NCI-H526 treated with DMSO at 0.1 percent for 48 hours (cell line): Measurements from ENCODE around the gene IREB2.
"Not testable (repeated sequence)": the region's sequence is repeated elsewhere in the genome, so short reads cannot be mapped to it uniquely, and the experiment has no call there.

ENCODE experiments used
- DNase-seq: peaks from one replicate; lab custom pipeline; 2025; lab: John Stamatoyannopoulos, UW

The IREB2 gene

DNA sequence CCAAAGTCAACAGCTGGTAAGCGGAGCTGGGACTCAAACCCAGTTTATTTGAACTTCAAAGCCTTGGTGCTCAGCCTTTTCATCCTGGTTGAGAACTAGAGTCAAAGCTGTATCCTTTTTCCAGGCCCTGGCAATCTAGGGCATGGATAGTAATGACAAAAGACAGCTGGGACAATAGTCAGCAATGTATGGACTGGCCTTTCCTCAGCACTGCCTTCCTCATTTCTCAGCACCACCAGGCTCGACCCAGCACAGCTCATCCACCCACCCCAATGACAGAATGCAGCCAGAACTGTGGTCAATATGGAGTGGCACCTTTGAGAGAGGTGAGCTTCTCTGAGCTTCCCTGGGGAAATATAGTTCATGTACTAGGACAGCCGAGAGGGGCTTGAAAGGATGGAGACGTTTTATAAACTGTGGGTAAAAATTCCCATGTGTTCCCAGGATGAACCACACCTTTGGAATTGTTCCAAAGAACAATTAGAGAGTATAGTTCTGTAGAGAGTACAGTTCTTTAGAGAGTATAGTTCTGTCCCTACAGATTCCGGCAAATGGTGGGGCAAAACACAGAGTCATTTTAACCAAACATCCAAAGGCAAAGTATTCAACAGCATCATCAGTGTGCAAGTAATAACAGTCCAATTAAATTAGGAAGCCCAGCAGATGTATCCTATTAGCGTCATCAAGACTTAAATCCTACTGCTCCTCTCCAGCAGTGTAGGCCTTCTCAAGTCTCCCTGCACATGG lies 30.2 kb upstream of the IREB2 start:
- no peak for DNase-seq

DNA sequence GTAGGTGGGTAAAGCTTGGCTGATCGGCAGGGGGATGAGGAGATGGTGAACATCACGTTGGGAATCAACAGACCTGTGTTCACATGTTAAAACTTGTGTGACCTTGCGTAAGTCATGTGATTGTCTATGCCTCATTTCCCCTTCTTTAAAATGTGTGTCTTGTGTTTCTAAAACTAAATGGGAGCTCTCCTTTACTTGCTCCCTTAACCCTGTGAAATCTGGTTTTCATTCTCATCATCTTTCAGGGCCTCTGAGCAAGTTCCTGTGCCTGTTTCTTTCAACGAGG lies 29.7 kb upstream of the IREB2 start:
- no peak for DNase-seq

- DNase-seq: no peak
Measured at GRCh38 chr15:78408961-78409360, 29.1 kb upstream of the IREB2 start.

DNA sequence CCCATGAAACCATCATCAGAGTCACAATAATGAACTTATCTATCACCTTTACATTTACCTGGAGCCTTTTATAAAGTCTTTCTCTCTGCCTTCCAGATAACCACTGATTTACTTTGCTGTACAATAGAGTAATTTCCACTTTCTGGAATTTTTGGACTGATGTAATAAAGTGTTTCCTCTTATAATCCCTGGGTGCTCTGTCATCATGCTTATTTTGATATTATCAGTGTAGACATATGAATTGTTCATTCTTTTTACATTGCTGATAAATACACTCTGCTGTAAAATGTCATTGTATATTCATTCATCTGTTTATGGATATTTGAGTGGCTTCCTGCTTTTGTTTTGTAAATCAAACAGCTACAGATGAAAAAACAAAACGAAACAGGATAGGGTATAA lies 27.0 kb upstream of the IREB2 start:
- DNase-seq: no peak

DNA sequence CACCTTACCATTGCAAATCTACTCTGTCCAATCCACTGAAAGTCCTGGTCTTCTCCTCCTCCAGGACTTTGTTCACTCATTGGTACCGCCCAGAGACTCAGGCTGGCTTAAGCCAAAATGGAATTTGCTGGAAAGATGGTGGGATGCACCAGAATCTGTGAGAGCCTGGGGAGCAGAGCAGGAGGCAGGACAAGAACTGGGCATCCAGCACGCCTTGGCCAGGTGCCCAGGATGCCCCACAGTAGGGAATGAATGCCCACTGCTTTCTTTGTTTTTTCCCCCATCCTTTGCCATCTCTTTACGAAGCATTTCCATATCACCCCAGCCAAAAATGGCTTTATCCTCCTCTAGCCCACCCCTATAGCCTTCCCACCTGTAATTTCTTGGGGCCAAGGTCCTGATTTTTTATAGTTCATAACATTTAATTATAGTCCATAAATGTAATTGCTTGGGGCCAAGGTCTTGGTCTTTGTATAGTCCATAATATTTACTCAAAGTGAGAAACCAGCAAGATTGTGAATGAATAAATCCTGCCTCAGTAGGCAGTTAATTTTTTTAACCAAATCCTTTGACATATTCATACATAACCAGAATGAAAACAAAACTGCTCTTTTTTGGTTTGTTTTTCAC lies 23.3 kb upstream of the IREB2 start:
- DNase-seq: no peak

GRCh38 chr15:78415284-78415683 lies 22.7 kb upstream of the IREB2 start:
- peak; percentile 31 for DNase-seq

- no peak for DNase-seq
Measured at GRCh38 chr15:78417754-78418630, 20.0 kb upstream of the IREB2 start.

DNA sequence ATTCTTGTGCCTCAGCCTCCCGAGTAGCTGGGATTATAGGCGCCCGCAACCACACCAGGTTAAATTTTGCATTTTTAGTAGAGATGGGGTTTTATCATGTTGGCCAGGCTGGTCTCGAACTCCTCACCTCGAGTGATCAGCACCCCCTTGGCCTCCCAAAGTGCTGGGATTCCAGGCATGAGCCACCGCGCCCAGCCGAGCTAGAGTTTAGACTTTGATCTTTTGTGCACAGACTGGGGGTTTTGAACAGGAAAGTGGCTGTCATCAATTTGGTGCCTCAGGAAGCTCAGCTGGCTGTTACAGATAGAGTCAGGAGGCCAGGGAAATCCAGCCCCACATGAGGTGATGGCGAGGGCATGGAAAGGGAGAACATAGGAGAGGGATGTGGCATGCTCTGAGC lies 19.3 kb upstream of the IREB2 start:
- no peak for DNase-seq

- no peak for DNase-seq
Measured at GRCh38 chr15:78419367-78419766, 18.6 kb upstream of the IREB2 start.

GRCh38 chr15:78420220-78420619 lies 17.8 kb upstream of the IREB2 start:
- no peak for DNase-seq

GRCh38 chr15:78420766-78421165 lies 17.2 kb upstream of the IREB2 start:
- DNase-seq: no peak

DNA sequence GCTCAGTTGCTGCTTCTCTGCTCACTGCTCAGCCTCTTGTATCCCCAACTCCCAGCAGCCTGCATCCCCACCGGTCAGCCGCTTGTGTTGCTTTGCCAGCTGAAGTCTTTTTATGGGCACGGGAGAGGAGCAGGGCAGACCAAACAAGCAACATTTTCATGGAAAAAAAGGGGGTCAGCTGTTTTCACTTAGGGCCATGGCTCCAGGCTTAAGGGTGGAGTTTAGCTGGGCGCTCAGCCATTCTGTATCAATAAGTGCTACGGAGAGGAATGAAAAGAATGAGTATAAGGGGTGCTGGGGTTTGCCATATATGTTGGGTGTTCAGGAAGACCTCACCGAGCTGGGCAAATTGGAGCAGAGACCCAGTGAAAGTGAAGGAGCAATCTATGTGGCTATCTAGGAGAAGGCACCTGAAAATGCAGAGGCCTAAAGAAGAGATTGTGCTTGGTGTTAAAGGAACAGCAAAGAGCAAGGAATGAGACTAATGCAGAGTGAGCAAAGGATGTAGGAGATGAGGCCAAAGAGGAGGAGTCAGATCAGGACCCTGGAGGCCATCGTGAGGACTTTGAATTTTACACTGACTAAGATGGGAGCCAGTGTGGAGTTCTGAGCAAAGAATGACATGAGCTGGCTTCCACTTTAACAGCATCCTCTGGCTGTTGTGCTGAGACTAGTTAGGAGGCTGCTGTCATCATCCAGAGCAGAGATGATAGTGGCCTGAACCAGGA lies 16.6 kb upstream of the IREB2 start:
- no peak for DNase-seq

GRCh38 chr15:78422571-78423340 lies 15.3 kb upstream of the IREB2 start:
- DNase-seq: peak; percentile 36

DNA sequence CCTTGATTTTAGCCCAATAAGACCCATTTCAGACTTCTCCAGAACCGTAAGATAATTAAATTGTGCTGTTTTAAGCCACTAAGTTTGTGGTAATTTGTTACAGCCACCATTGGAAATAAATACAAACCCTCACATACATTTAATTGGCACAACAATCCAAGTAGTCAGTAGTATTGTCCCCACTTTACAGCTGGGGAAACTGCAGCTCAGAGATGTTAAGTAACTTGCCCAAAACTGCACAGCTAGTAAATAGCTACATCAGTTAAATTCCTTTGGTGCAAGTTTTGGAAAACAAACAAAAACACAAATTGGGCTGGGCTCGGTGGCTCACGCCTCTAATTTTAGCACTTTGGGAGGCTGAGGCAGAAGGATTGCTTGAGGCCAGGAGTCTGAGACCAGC lies 13.3 kb upstream of the IREB2 start:
- DNase-seq: no peak

GRCh38 chr15:78425643-78426042 lies 12.4 kb upstream of the IREB2 start:
- no peak for DNase-seq

DNA sequence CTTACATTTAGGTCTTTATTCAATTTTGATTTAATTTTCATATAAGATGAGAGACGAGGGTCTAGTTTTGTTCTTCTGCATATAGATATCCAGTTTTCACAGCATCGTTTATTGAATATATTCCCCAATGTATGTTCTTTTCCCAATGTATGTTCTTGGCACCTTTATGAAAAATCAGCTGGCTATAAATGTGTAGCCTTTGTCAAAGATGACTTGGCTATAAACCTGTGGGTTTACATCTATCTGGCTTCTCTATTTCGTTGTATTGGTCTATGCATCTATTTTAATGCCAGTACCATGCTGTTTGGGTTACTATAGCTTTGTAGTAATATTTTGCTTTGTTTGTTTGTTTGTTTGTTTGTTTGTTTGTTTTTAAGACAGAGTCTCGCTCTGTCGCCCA lies 11.7 kb upstream of the IREB2 start:
- DNase-seq: no peak

DNA sequence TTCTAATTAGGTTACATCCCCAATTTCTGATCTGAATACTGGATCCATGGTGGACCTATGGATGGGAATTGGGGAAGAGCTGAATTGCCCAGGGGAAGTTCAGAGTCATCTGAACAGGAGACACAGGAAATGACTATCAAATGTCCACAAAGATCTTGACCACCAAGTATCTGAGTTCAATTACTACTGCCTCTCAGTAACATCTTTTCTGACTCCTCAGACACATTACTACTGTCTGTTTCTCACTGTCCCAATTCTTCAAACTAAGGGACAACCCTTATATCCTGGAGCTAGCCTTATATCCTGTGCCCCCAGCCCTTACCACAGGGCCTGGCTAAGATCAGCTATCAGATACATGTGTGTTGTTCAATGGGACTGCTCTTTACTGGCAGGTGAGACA lies 10.1 kb upstream of the IREB2 start:
- no peak for DNase-seq

DNA sequence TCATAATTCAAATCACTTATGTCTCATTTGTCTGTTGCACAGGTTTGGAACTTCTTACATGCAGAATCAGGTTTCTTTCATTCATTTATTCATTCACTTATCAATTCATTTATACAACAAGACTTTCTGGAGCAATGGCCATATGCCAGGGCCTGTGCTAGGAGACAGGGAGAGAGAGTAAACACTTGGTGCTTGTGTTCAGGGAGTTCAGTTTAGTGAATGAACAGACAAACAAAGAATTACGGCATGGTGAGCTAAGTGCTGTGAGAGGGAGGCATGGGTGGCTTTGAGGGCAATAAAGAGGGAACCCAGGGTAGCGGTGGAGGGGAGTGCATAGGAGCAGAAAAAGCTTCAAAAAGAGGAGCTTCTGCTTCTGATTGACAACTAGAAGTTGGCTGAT lies 8.5 kb upstream of the IREB2 start:
- DNase-seq: no peak

DNA sequence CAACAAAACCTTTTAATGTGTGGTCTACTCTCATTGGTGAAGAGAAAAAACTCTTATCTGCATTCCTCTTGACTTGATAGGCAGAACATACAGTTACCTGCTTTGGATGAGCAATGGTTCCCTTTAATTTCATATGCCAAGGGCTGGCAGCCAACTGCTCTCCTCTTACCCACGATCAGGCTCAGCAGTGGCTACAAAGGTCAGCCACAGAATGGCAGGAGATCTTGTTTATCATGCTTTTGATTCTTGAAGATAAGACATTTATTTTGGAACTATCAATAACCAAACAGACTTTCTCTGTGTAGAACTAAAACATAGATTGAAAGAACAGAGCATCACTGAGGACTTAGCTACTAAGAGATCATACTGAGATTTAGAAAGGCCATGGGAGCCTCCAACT lies 6.1 kb upstream of the IREB2 start:
- DNase-seq: no peak

- no peak for DNase-seq
Measured at GRCh38 chr15:78432664-78433063, 5.4 kb upstream of the IREB2 start.

GRCh38 chr15:78434134-78434533 lies 3.9 kb upstream of the IREB2 start:
- peak; percentile 2 for DNase-seq

DNA sequence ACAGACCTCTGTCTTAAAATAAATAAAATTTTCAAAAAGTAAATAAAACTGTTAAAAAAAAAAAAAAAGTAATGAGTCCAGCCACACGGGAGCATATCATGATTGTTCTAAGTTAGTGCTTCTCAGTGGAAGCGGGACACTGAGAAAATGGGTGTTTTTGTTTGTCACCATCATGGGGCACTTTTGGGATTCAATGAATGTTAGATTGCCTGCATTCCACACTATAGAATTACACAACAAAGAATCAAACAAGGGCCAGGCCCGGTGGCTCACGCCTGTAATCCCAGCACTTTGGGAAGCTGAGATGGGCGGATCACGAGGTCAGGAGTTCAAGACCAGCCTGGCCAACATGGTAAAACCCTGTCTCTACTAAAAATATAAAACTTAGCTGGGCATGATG lies 3.3 kb upstream of the IREB2 start:
- DNase-seq: not testable (repeated sequence)
